Esophagus squamous epithelium (tissue), 5 donors: ENCODE results near the gene TM9SF4. TPM values are rescaled to one million over a fixed set of nuclear protein-coding genes. Genes with fewer than 3 reads are reported as not detected.
A peak's percentile ranks its signal among the peaks of the same experiment; 100 is the strongest.

Experiments
- DNase-seq: peaks from one replicate; lab custom pipeline; 2025; lab: John Stamatoyannopoulos, UW
- H3K27ac ChIP-seq, 4 donors: fragments of 200-600 bp; sonication (generic); one replicate each; pipeline ENCODE4 v1.5.1; 2016 to 2019; ENCODE audit warnings: mild to moderate bottlenecking in 1 of 4
- H3K27me3 ChIP-seq, 4 donors: fragments of 200-600 bp; sonication (generic); 1 replicate in 3 of 4; 2 replicates in 1 of 4; pipeline versions ENCODE4 v1.5.1 to v1.6.0; 2017 to 2021; ENCODE audit warnings: antibody characterized with exemption in 1 of 4
- H3K36me3 ChIP-seq, 3 donors: fragments of 200-600 bp; sonication (generic); one replicate each; pipeline ENCODE4 v1.5.1; 2016 to 2019
- H3K4me1 ChIP-seq, 3 donors: fragments of 200-600 bp; sonication (generic); one replicate each; pipeline ENCODE4 v1.5.1; 2017 to 2019
- H3K4me3 ChIP-seq, 4 donors: fragments of 200-600 bp; sonication (generic); 1 replicate in 3 of 4; 2 replicates in 1 of 4; pipeline ENCODE4 v1.5.1; 2016 to 2019; ENCODE audit warnings: mild to moderate bottlenecking in 2 of 4, moderate library complexity in 1 of 4
- H3K9me3 ChIP-seq, 3 donors: fragments of 200-600 bp; sonication (generic); one replicate each; pipeline ENCODE4 v1.5.1; 2016 to 2019
- CTCF ChIP-seq, 6 experiments: fragments of 450-650 bp in 4 of 6; fragments of 200-600 bp in 2 of 6; sonication (generic) in 2 of 6; IDR thresholded peaks; one replicate each; pipeline ENCODE4 v1.5.1; 2016 to 2019; ENCODE audit warnings: antibody characterized with exemption in 6 of 6, mild to moderate bottlenecking in 4 of 6, moderate library complexity in 4 of 6
- POLR2A ChIP-seq, 4 donors: fragments of 450-650 bp; IDR thresholded peaks; one replicate each; pipeline ENCODE4 v1.6.1; 2017; ENCODE audit warnings: antibody characterized with exemption in 4 of 4, mild to moderate bottlenecking in 4 of 4, moderate library complexity in 3 of 4
- WGBS, 2 donors: methylation state at CpG; one replicate each; pipeline ENCODE4 v1.1.5; 2018; 5-methylcytosine and 5-hydroxymethylcytosine counted together
- intact Hi-C: fragments of 100-400 bp; cut with DNase I; formaldehyde crosslinking; loops from one replicate; pipeline ENCODE4 v1.15.0; 2022
- total RNA-seq, 4 donors: library from RNA; depleted of rRNA; stranded (reverse); fragments of >200 nt; gene quantifications; one replicate each; pipeline ENCODE4 v1.1.0, GENCODE V29; 2016
- donor health status: DM: yes; HTN: yes; CAD: no.

The TM9SF4 gene
- total RNA-seq, 4 donors from 2014 or later = 28.5 to 36.3 (median 32.1) TPM

GRCh38 chr20:32208499-32209154 lies 99.1 kb downstream of the TM9SF4 start:
- Histone ChIP-seq H3K27ac (peak overlapping the region in 3 of 4 donors; percentile 97 to 98 (median 98)), H3K27me3 (no peaks in the 10 kb centered on the region), H3K4me3 (peak overlapping the region; percentile 89 to 100 (median 92)), H3K4me1 (peaks cover 22 to 63% (median 43%) of the 10 kb centered on the region in 3 donors), H3K9me3 (no peaks in the 10 kb centered on the region), H3K36me3 (peaks cover 0 to 41% (median 0%) of the 10 kb centered on the region in 3 donors)
- no peak for DNase-seq
- TF ChIP-seq POLR2A (IDR thresholded peaks at IDR 0.05) (no peak), CTCF (IDR thresholded peaks at IDR 0.05) (no peak)
- WGBS, 2 donors = 55 to 64% methylated on average over 12 to 13 of the region's 13 CpGs
- intact Hi-C loops = loop anchor here (10.0 kb wide), 1 partner anchor 94 kb away; no protein-coding TSS in a partner anchor

DNA sequence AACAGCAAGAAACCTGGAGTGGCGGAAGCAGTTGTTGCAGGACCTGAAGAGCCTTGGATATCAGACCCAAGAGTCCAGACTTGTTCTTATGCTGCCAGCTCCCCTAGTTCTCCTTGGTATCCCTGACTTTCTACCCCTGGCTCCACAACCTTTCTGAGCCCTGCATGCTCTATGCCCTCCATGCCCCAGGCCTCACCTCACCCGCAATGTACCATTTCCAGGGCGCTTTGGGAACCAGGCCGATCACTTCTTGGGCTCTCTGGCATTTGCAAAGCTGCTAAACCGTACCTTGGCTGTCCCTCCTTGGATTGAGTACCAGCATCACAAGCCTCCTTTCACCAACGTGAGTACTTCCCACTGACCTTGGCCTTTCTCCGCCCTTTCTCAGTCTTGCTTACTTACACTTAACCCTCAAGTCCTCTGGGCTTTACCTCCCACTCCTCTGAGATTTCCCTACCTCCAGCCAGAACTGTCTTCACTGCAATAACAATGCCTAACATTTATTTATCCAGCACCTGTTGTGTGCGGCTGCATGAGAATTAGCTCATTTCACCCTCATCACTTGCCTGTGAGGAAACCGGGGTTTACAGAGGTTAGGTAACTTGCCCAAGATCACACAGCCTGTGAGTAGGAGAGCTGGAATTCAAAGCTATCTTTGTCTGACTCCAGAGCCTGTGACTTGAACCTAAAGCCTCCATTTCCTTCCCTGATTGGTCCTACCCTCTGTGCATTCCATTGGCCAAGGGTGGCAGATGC lies 100.5 kb downstream of the TM9SF4 start:
- H3K36me3 ChIP-seq = peaks cover 0 to 55% (median 0%) of the 10 kb centered on the region in 3 donors
- peaks cover 21 to 49% (median 32%) of the 10 kb centered on the region in 3 donors for H3K4me1 ChIP-seq
- no peak for TF ChIP-seq POLR2A (IDR thresholded peaks at IDR 0.05)
- TF ChIP-seq CTCF (IDR thresholded peaks at IDR 0.05) = no peak
- H3K27ac ChIP-seq = no peak overlapping the region
- no peaks in the 10 kb centered on the region for H3K9me3 ChIP-seq
- intact Hi-C loops = loop anchor here (10.0 kb wide), 1 partner anchor 95 kb away; no protein-coding TSS in a partner anchor
- no peak for DNase-seq
- 76 to 83% methylated on average over 9 of the region's 9 CpGs for WGBS, 2 donors
- no peaks in the 10 kb centered on the region for H3K27me3 ChIP-seq
- no peak overlapping the region for H3K4me3 ChIP-seq

GRCh38 chr20:32213870-32214269 lies 104.4 kb downstream of the TM9SF4 start:
- Histone ChIP-seq H3K27ac (no peak overlapping the region), H3K4me3 (no peak overlapping the region), H3K36me3 (peaks cover 0 to 93% (median 0%) of the 10 kb centered on the region in 3 donors), H3K4me1 (peaks cover 3 to 18% (median 5%) of the 10 kb centered on the region in 3 donors), H3K27me3 (no peaks in the 10 kb centered on the region), H3K9me3 (no peaks in the 10 kb centered on the region)
- 95 to 100% methylated on average over 1 of the region's 1 CpG for WGBS, 2 donors
- DNase-seq = no peak
- no peak for TF ChIP-seq POLR2A (IDR thresholded peaks at IDR 0.05)
- no peak for TF ChIP-seq CTCF (IDR thresholded peaks at IDR 0.05)
- intact Hi-C loops = no loop called here

DNA sequence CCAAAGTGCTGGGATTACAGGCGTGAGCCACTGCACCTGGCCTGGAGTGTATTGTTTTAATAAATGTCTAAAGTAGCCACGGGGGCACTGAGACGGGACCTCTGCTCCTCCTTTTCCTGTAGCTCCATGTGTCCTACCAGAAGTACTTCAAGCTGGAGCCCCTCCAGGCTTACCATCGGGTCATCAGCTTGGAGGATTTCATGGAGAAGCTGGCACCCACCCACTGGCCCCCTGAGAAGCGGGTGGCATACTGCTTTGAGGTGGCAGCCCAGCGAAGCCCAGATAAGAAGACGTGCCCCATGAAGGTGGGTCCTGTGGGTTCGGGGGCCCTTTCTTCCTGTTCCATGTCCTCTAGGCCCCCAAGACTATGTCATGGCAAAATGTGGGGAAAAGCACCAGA lies 105.6 kb downstream of the TM9SF4 start:
- Histone ChIP-seq H3K4me3 (no peak overlapping the region), H3K36me3 (peaks cover 0 to 100% (median 0%) of the 10 kb centered on the region in 3 donors), H3K27me3 (no peaks in the 10 kb centered on the region), H3K4me1 (peaks cover 0 to 5% (median 0%) of the 10 kb centered on the region in 3 donors), H3K9me3 (no peaks in the 10 kb centered on the region), H3K27ac (no peak overlapping the region)
- TF ChIP-seq CTCF (IDR thresholded peaks at IDR 0.05) (no peak), POLR2A (IDR thresholded peaks at IDR 0.05) (no peak)
- intact Hi-C loops = no loop called here
- DNase-seq = no peak
- 86 to 89% methylated on average over 2 to 4 of the region's 8 CpGs for WGBS, 2 donors

DNA sequence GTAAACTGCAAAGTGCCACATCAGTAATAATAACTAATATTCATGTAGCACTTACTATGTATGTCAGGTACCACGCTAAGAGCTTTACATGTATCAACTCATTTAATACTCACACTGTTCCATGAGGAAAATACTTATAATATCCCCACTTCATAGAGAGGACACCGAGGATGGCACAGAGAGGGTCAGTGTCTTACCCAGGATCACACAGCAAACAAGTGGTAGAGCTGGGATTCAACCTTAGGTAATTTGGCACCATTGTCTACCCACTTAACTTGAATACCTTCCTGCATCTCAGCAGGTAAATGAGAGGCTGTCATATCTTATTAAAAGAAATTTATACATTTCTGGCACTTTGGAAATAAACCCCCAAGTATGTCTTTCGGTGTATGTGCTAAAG lies 106.2 kb downstream of the TM9SF4 start:
- H3K27me3 ChIP-seq = no peaks in the 10 kb centered on the region
- no peak for DNase-seq
- intact Hi-C loops = no loop called here
- no peak for TF ChIP-seq POLR2A (IDR thresholded peaks at IDR 0.05)
- no peak for TF ChIP-seq CTCF (IDR thresholded peaks at IDR 0.05)
- H3K4me3 ChIP-seq = no peak overlapping the region
- H3K36me3 ChIP-seq = peaks cover 0 to 100% (median under 1%) of the 10 kb centered on the region in 3 donors
- H3K9me3 ChIP-seq = no peaks in the 10 kb centered on the region
- no peaks in the 10 kb centered on the region for H3K4me1 ChIP-seq
- H3K27ac ChIP-seq = no peak overlapping the region
- 94 to 98% methylated on average over 3 of the region's 3 CpGs for WGBS, 2 donors
